Measurements from ENCODE around the gene GCN1. TPM values are rescaled to one million over a fixed set of nuclear protein-coding genes. Genes with fewer than 3 reads are reported as not detected.
A peak's percentile ranks its signal among the peaks of the same experiment; 100 is the strongest.

GCN1 gene
- total RNA-seq, 6 experiments from 2014 or later: 76.5 to 102 (median 83.1) TPM

DNA sequence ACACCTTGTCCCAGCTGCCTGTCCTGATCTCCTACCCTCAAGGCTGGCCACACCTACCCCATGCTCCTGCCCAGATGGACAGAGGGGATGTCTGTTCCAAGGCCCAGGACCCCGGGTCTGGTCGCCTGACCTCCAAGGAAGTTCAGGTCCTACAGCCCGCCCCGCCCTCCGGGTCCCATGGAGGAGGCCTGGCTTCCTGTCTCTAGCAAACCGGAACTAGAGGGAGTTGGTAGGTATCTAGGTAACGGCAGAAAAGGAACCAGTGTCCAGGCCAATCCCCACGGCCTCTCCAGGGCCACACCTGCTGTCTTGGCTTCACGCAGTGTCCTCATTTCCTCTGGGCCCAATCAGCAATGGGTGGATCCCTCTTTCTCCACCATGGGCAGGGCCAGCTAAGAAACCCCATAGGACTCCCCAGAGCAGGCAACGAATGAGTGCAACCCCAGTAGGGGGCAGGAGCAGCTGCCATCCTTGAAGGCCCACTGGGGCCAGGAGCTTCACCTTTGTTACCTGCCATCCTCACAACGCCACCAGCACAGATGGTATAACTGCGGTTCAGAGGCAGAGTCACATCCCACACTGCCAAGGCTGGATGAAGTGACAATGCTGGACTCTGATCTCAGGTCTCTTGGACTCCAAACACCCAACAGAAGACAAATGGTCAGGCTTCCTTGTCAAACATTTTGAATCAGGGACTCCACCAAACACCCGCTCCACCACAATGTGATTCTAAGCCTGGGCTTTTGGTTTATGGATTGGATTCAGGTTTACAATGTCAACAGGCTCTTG is 31.5 kb upstream of the GCN1 start:
- Mint-ChIP-seq H3K36me3 (ENCODE audit: low read depth) (peaks cover 11% of the 10 kb centered on the region), H3K27ac (peak overlapping the region; percentile 97), H3K9me3 (no peaks in the 10 kb centered on the region), H3K27me3 (ENCODE audit: insufficient read depth) (peaks cover 5% of the 10 kb centered on the region), H3K4me1 (ENCODE audit: low read depth) (peaks cover 68% of the 10 kb centered on the region), H3K4me3 (peak overlapping the region; percentile 25; the same call in 1 of the 2 replicates)
- no peak for DNase-seq
- TF ChIP-seq, protein P1, sequence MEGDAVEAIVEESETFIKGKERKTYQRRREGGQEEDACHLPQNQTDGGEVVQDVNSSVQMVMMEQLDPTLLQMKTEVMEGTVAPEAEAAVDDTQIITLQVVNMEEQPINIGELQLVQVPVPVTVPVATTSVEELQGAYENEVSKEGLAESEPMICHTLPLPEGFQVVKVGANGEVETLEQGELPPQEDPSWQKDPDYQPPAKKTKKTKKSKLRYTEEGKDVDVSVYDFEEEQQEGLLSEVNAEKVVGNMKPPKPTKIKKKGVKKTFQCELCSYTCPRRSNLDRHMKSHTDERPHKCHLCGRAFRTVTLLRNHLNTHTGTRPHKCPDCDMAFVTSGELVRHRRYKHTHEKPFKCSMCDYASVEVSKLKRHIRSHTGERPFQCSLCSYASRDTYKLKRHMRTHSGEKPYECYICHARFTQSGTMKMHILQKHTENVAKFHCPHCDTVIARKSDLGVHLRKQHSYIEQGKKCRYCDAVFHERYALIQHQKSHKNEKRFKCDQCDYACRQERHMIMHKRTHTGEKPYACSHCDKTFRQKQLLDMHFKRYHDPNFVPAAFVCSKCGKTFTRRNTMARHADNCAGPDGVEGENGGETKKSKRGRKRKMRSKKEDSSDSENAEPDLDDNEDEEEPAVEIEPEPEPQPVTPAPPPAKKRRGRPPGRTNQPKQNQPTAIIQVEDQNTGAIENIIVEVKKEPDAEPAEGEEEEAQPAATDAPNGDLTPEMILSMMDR (IDR thresholded peaks at IDR 0.05): peak; percentile 55; the same call in 1 of the 2 replicates

DNA sequence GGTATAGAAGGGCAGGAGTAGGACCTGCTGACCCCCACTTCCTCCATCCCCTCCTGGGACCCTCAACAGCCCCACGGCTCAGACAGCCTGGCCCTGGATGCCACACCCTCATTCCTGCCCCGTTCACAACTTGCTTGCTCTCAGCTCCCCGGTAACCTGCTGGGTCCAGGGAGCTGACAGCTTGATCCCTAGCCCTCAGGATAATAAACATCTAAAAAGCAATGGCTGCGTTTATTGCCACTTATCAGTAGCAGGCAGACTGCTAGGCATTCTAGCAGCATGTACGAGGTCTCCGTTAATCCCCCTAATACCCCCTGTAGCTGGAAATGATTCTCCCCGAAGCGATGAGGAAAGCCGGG is 30.7 kb upstream of the GCN1 start:
- H3K36me3 Mint-ChIP-seq (ENCODE audit: low read depth): peaks cover 11% of the 10 kb centered on the region
- DNase-seq: no peak
- H3K4me1 Mint-ChIP-seq (ENCODE audit: low read depth): peaks cover 60% of the 10 kb centered on the region
- peak overlapping the region; percentile 25; the same call in 1 of the 2 replicates for H3K4me3 Mint-ChIP-seq
- peaks cover 3% of the 10 kb centered on the region for H3K27me3 Mint-ChIP-seq (ENCODE audit: insufficient read depth)
- no peaks in the 10 kb centered on the region for H3K9me3 Mint-ChIP-seq
- H3K27ac Mint-ChIP-seq: peak overlapping the region; percentile 97
- TF ChIP-seq, protein P1 (IDR thresholded peaks at IDR 0.05): no peak

DNA sequence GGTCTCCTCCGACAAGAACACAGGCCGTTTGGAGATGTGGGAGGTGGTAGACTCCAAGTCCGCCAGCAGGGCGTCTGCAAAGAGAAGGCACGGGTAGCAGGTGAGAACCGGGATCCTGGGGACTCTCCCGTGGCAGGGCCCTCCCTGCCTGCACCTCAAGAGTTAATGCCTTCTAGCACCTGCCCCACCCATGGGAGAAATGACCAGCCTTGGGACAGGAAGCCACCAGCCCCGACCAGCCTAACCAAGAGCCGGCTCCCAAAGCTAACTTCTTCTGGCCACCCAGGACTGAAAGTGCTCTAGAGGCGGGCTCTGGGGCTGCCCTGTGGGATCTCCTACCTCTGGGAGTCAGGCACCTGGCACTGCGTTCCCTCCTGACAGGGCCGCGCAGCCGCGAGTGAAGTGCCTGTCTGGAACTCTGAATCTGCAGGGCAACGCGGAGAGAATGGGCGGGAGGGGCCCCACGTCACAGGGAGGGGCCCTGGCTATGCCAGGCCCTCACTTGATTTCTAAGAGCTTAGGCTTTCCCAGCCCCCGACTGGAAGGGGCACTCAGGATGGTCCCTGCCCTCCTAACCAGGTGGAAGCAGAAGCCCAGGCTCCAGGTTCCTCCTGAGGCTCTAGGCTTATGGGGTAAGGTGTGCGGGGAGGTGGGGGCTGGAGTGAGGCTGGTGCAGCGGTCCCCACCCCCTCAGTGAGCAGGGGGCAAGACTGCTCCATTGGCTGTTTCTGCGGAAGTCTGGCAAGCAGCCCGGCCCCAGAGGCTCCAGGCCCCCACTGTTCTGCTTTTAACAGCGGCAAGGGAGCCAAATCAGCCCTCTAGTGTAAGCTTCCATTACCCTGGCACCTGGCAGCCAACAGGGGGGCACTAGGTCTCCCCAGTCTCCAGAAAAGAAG is 30.0 kb upstream of the GCN1 start:
- Mint-ChIP-seq H3K4me3 (no peak overlapping the region), H3K27ac (peak overlapping the region; percentile 97)

DNA sequence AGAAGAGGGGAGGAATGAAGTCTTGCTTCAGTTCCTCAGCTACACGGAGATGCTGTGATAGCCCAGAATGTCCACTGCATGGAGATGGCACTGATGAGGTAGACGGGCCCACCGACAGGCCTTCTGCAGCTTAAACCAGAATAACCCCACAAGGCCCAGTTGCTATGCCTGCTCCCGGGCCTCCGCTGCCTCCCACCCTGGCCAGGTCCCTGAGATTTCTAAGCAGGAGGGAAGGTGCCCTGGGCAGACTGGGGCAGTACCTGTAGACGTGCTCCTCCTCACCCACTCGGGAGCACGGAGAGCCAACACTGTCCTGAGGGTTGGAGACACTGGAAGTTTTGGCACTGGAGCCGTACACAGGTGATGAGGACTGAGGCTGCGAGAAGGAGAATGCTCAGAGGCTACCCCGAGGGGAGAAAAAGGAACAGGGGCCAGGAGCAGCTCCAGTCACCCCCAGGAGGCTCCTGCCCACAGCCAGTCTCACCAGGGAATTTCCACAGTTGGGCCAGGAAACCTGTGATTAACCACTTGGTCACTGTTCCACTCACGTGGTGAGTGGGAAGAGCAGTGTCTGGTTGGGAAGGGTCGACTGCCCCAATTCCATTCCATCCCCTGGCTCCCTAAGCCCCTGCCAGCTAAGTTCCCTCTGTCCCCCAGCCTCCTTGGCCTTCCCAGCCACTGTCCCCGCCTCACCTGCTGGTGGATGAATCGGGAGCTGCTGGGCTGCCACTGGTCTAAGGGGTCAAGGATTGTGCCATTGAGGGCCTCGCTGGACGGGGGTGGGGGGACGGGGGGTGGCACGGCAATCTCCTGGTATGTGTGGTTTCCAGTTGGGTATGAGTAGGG is 29.2 kb upstream of the GCN1 start:
- TF ChIP-seq, protein P1 (IDR thresholded peaks at IDR 0.05): no peak
- no peak overlapping the region for H3K4me3 Mint-ChIP-seq
- H3K36me3 Mint-ChIP-seq (ENCODE audit: low read depth): peaks cover 13% of the 10 kb centered on the region
- peak overlapping the region; percentile 97 for H3K27ac Mint-ChIP-seq
- H3K4me1 Mint-ChIP-seq (ENCODE audit: low read depth): peaks cover 45% of the 10 kb centered on the region
- H3K9me3 Mint-ChIP-seq: no peaks in the 10 kb centered on the region
- H3K27me3 Mint-ChIP-seq (ENCODE audit: insufficient read depth): peaks cover 3% of the 10 kb centered on the region
- no peak for DNase-seq

More for the DNA sequence above, 30.0 kb upstream of the GCN1 start:
- Mint-ChIP-seq H3K27me3 (ENCODE audit: insufficient read depth) (peaks cover 3% of the 10 kb centered on the region), H3K36me3 (ENCODE audit: low read depth) (peaks cover 11% of the 10 kb centered on the region), H3K4me1 (ENCODE audit: low read depth) (peaks cover 53% of the 10 kb centered on the region), H3K9me3 (no peaks in the 10 kb centered on the region)
- TF ChIP-seq, protein P1 (IDR thresholded peaks at IDR 0.05): no peak
- no peak for DNase-seq

DNA sequence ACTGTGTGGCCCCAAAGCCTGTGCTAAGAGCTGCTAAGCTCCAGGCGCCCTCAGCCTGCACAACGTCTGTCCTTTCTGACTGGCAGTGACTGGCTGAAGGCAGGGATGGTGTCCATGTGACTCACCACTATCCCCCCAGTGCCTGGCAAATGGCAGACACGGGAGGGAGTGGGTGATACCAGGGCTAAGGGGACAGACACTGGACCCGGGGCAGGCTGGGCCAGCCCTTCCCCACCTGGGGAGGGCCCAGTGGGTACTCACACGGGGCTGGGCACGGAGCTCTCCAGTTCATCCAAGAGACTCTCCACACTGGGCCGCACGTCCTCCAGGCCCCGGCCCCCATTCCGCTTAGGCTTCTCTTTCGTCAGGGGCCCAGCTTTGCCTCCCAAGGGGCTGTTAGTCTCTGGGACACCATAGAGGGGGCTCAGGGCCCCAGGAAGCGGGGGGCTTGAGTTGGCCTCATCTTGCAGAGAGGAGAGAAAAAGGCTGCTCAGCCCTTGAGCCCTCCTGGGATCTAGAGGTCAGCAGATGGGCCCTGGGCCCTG is 27.8 kb upstream of the GCN1 start:
- H3K27ac Mint-ChIP-seq: peak overlapping the region; percentile 51
- TF ChIP-seq, protein P1 (IDR thresholded peaks at IDR 0.05): no peak
- no peaks in the 10 kb centered on the region for H3K9me3 Mint-ChIP-seq
- DNase-seq: no peak
- H3K27me3 Mint-ChIP-seq (ENCODE audit: insufficient read depth): peaks cover 3% of the 10 kb centered on the region
- H3K4me1 Mint-ChIP-seq (ENCODE audit: low read depth): peaks cover 31% of the 10 kb centered on the region
- no peak overlapping the region for H3K4me3 Mint-ChIP-seq
- H3K36me3 Mint-ChIP-seq (ENCODE audit: low read depth): peaks cover 16% of the 10 kb centered on the region
